ENCODE measurements around the gene CD58.

- TF ChIP-seq SMAD3 (CRISPR knock-in tag; IDR thresholded peaks at IDR 0.05; ENCODE audit: borderline replicate concordance) (no peak), SP1 (CRISPR knock-in tag; conservative IDR thresholded peaks at IDR 0.05) (no peak), CREB1 (CRISPR knock-in tag; IDR thresholded peaks at IDR 0.05) (no peak), TEAD4 (CRISPR knock-in tag; IDR thresholded peaks at IDR 0.05) (no peak), FOXP1 (CRISPR knock-in tag; IDR thresholded peaks at IDR 0.05; ENCODE audit: borderline replicate concordance) (no peak), ZNF423 (CRISPR knock-in tag; IDR thresholded peaks at IDR 0.05) (no peak)
- TF ChIP-seq, protein P1, sequence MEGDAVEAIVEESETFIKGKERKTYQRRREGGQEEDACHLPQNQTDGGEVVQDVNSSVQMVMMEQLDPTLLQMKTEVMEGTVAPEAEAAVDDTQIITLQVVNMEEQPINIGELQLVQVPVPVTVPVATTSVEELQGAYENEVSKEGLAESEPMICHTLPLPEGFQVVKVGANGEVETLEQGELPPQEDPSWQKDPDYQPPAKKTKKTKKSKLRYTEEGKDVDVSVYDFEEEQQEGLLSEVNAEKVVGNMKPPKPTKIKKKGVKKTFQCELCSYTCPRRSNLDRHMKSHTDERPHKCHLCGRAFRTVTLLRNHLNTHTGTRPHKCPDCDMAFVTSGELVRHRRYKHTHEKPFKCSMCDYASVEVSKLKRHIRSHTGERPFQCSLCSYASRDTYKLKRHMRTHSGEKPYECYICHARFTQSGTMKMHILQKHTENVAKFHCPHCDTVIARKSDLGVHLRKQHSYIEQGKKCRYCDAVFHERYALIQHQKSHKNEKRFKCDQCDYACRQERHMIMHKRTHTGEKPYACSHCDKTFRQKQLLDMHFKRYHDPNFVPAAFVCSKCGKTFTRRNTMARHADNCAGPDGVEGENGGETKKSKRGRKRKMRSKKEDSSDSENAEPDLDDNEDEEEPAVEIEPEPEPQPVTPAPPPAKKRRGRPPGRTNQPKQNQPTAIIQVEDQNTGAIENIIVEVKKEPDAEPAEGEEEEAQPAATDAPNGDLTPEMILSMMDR (IDR thresholded peaks at IDR 0.05): no peak
Measured at GRCh38 chr1:116544588-116545358, 26.1 kb downstream of the CD58 start.
